GM12865 (cell line): ENCODE results near the gene MCM10.
"Not testable (repeated sequence)": the region's sequence is repeated elsewhere in the genome, so short reads cannot be mapped to it uniquely, and the experiment has no call there.

Experiments used
- DNase-seq: peaks from one replicate; pipeline ENCODE4 v3.0.0; 2010; ENCODE audit warnings: low read depth
- H3K4me3 ChIP-seq: 2 replicates; pipeline ENCODE4 v1.5.1; 2011; ENCODE audit warnings: mild to moderate bottlenecking, low read depth, low read length, control low read depth
- TF ChIP-seq, protein P1 (sequence below): IDR thresholded peaks from 2 replicates; pipeline ENCODE4 v1.5.1; 2011; ENCODE audit warnings: low read length, control low read depth, low read depth, inconsistent platforms; ENCODE audit not compliant: insufficient read depth; ENCODE audit errors: missing control alignments

MCM10 gene

DNA sequence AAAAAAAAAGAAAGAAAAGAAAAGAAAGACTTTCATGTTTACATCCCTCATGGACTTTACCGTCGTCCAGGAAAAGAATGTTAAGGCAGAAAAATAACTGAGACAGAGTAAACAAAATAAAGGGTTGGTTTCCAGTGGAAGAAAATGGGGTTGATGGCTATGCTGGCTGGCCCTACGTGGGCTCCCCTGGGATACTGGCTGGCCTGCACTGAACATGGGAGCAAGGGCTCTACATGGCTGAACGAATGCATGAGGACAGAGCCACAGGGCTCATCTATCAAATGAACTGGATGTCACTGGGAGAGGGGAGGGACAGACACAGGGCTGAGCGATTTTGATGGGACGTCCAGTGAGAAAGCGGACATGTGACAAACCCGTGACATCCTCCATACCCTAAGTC, 75.3 kb downstream of the MCM10 start:
- DNase-seq: no peak
- no peak overlapping the region for H3K4me3 ChIP-seq
- TF ChIP-seq, protein P1, sequence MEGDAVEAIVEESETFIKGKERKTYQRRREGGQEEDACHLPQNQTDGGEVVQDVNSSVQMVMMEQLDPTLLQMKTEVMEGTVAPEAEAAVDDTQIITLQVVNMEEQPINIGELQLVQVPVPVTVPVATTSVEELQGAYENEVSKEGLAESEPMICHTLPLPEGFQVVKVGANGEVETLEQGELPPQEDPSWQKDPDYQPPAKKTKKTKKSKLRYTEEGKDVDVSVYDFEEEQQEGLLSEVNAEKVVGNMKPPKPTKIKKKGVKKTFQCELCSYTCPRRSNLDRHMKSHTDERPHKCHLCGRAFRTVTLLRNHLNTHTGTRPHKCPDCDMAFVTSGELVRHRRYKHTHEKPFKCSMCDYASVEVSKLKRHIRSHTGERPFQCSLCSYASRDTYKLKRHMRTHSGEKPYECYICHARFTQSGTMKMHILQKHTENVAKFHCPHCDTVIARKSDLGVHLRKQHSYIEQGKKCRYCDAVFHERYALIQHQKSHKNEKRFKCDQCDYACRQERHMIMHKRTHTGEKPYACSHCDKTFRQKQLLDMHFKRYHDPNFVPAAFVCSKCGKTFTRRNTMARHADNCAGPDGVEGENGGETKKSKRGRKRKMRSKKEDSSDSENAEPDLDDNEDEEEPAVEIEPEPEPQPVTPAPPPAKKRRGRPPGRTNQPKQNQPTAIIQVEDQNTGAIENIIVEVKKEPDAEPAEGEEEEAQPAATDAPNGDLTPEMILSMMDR: no peak

DNA sequence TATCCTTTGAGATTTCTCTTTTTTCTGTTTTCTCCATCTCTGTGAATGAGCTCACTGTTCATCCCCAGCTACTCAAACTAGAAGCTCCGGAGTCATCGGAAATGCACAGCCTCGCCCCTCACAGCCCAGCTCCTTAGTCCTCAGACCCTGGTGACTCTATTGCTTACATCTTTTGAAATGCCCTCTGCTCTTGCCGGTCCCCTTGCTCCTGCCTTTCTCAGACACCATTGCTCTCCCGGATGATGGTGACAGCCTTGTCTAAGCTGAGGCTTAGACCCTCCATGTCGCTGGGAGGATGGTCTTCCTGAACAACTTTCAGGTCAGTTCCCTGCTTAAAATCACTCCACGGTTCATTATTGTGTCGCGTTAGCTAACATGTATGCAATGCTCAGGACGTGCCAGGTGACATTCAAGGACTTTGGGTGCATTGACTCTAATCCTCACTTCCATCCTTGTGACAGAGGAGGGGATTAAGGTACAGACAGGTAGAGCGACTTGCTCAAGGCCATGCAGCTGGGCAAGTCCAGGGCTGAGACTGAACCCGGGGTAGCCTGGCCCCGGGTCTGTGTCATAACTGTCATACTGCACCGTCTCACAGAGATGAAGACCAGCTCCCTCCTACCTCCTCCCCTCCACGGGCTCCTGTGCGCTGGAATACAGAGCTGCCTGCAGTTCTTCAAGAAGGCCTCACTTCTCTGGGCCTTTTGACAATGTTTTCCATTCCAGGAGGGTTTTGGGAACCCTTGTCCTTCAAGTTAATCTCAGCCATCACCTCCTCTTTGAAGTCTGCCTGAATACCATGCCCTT, 77.1 kb downstream of the MCM10 start:
- no peak overlapping the region for H3K4me3 ChIP-seq
- no peak for DNase-seq
- TF ChIP-seq, protein P1: no peak

DNA sequence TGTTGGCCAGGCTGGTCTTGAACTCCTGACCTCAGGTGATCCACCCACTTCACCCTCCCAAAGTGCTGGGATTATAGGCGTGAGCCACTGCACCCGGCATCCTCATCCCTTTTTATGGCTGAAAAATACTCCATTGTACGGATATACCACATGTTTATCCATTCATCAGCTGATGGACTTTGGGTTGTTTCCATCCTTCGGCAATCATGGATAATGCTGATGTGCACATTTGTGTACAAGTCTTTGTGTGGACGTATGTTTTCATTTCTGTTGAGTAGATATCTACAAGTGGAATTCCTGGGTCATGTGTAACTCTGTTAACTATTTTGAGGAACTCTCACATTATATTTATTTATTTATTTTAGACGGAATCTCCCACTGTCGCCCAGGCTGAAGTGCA, 78.6 kb downstream of the MCM10 start:
- H3K4me3 ChIP-seq: no peak overlapping the region
- TF ChIP-seq, protein P1: no peak
- DNase-seq: no peak

DNA sequence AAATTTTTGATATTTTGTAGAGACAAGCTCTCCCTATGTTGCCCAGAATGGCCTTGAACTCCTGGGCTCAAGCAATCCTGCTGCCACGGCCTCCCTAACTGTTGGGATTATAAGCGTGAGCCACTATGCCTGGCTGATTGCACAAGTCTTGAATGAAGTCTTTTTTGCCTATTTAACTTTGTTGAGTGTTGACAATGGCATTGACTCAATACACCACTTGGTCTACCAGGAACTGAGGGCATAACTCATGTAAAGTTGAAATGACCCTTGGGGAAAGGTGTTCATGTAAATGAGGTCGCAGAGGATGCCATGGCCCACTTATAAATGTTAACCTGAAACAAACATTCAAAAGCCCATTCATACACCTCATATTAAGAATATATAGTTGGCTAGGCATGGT, 80.3 kb downstream of the MCM10 start:
- TF ChIP-seq, protein P1: no peak
- no peak for DNase-seq
- no peak overlapping the region for H3K4me3 ChIP-seq

DNA sequence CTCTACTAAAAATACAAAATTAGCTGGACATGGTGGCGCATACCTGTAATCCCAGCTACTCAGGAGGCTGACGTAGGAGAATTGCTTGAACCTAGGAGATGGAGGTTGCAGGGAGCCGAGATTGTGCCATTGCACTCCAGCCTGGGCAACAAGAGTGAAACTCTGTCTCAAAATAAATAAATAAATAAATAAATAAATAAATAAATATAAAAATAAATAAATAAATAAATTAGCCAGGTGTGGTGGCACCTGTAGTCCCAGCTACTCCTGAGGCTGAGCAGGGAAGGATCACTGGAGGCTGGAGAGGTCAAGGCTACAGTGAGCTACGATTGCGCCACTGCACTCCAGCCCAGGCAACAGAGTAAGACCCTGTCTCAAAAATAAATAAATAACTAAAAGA, 80.9 kb downstream of the MCM10 start:
- not testable (repeated sequence) for DNase-seq, H3K4me3 ChIP-seq

DNA sequence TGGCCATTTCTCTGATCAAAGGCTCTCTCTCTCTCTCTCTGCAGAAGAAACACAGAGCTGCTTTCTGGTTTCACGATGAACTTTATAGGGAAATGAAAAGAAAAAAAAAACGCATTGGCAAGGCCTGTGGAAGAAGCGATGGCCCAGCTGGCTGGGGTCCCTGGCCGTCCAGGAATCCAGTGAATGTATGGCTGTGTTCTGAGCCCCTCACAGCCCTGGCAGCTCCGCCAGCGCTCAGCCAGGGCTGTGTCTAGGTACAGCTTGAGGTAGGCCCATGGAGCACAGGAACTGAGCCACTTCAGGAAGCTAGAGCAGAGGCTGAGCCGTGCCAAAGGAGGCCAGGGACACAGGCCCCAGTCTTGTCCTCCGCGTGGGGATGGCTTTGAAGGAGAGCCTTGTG, 85.9 kb downstream of the MCM10 start:
- H3K4me3 ChIP-seq: no peak overlapping the region
- DNase-seq: no peak
- TF ChIP-seq, protein P1: no peak

DNA sequence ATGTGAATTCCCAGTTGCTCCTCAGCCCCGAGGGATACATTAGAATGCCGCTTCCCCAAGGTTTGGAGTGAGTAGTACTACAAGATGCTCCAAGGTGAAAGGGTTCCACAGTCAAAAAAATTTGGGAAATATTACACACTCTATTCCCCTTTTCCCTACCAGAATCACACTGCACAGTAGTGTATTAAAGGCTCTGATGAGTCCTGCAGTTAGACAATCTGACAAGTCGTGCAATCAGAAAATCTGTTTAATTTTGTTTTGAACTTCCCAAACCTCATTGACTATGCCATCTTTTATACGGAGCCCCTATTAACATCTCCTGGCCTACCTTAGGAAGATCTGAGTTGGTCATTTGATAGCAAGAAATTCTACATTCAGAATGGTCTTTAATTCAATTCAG, 86.4 kb downstream of the MCM10 start:
- H3K4me3 ChIP-seq: no peak overlapping the region
- TF ChIP-seq, protein P1: no peak
- DNase-seq: no peak
